ENCODE results near the gene PAX6. TPM values are rescaled to one million over a fixed set of nuclear protein-coding genes. Genes with fewer than 3 reads are reported as not detected.
A peak's percentile ranks its signal among the peaks of the same experiment; 100 is the strongest.

Gene PAX6
- total RNA-seq, 2 experiments from 2014 or later = not detected

DNA sequence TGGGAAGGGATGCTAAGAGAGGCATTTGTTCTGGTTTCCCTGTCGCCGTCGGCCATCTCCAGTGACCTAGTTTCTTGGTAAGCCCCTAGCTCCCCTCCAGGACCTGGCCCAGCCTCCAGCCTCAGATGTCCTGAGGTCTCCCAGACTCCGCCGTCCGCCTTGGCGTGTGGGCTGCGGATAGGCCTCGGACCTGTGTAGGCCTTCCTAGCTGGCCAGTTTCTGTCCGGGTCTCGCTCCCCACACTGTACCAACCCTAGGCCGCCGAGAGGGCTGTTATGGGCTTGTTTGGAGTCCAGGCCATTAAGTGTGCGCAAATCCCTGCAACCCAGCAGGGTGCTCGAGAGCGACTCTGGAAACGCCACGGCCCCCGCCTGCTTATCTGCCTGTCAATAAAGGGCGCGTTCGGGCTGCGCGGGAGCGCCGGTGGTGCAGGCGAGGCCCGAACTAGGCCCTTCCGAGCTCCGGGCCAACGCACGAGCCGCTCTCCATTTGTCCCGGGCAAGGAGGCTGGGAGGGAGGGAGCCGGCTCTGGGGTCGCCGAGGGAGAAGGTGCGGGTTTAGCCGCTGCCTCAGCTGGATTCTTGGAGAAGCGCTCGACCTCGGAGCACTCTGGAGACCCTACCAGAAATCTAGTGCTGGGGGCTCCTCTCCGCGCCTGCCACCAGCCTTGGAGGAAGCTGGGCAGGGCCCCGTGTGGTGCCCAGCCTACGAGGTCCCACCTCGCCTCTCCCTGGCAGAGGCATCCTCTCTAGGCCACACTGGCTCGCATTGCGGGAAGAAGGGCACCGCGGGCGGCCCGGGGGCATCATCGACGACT lies 8.7 kb upstream of the PAX6 start:
- ATAC-seq (no peak), DNase-seq (no peak)
- no peak overlapping the region for H3K4me3 Mint-ChIP-seq
- CTCF ChIA-PET = no interaction called here
- H3K9me3 Mint-ChIP-seq (ENCODE audit: low read depth) = peaks cover 2% of the 10 kb centered on the region
- no peak overlapping the region for H3K27ac Mint-ChIP-seq
- peaks cover 91% of the 10 kb centered on the region for H3K27me3 Mint-ChIP-seq
- H3K36me3 Mint-ChIP-seq = peaks cover 3% of the 10 kb centered on the region
- peaks cover 12% of the 10 kb centered on the region for H3K4me1 Mint-ChIP-seq

DNA sequence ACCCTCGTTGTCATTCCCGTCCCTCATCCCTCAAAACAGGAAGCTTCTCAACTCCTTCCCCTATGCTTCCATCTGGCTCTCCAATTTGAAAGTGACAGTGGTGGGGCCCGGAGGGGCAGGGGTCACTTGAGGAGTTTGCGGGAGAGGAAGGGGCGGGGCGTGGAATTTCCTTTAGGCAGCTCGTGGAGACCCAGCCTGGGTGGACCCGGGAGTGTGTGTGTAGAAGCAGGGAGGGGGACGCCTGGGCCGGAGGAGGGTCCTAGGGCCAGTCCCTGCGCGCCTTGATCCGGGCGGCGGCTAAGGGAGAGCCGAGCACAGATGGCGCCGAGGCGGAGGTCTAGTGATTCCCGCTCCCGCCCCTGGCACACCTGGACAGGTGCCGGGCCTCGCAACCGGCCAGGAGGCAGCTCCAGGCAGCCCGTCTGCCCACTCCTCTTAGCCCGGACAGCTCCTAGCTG lies 7.8 kb upstream of the PAX6 start:
- H3K27me3 Mint-ChIP-seq = peaks cover 89% of the 10 kb centered on the region
- peaks cover 12% of the 10 kb centered on the region for H3K4me1 Mint-ChIP-seq
- H3K4me3 Mint-ChIP-seq = no peak overlapping the region
- peaks cover 2% of the 10 kb centered on the region for H3K9me3 Mint-ChIP-seq (ENCODE audit: low read depth)
- ATAC-seq (no peak), DNase-seq (no peak)
- CTCF ChIA-PET = no interaction called here
- no peak overlapping the region for H3K27ac Mint-ChIP-seq
- peaks cover 2% of the 10 kb centered on the region for H3K36me3 Mint-ChIP-seq

DNA sequence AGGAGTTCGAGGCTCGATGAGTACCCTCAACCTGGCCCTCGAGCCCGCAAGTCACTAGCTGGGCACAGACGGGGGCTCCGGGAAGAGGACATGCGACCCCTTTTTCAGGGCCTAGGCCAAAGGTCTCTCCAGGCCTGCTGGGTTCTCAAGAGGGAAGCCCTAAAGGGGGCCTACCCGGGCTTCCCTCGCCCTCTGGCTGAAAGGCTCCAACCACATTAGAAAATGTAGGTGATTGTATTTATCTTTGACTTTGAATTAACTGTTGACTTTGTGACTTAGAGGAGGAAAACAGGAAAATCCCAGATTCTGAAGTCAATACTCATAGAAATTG lies 7.3 kb upstream of the PAX6 start:
- peaks cover 2% of the 10 kb centered on the region for H3K9me3 Mint-ChIP-seq (ENCODE audit: low read depth)
- no peak overlapping the region for H3K4me3 Mint-ChIP-seq
- no peak for DNase-seq
- no peak for ATAC-seq
- CTCF ChIA-PET = no interaction called here
- no peak overlapping the region for H3K27ac Mint-ChIP-seq
- H3K36me3 Mint-ChIP-seq = peaks cover 2% of the 10 kb centered on the region
- peaks cover 89% of the 10 kb centered on the region for H3K27me3 Mint-ChIP-seq
- H3K4me1 Mint-ChIP-seq = peaks cover 16% of the 10 kb centered on the region

DNA sequence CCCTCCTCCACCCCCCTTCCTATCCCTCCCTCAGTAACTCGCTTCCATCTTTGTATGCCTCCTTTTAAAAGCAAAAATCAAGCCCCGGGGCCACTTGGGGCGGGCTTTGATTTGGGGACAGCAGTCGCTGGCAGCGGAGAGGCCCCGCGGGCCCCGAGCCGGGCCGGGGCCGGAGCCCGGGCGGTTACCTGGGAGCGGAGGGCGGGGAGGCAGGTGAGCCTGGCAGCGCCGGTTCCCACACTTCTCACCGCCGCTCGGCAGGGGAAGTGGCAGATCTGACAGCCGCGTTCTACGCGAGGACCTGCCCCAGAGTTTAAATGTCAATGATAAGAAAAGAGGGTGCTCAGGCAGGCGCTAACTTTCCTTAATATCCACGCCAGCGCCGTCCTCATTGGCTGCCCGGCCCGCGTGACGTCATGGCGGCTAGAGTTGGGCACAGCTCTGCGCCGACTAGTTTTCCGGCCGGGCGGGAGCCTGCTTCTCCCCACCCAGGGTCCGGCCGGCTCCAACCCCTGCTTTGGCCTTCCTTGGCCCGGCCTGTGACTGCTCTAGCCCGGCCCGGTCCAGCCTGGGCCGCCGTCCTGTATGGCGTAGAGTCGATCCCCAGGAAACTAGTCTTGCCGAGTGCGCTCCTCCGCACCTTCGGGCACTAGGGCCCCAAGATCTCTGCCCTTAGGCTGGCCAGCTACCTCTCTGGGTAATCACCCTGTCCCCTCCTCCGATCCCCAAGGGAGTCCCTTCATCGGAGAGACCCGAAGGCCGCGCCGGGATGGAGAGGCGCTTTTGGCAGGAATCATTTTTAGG lies 6.7 kb upstream of the PAX6 start:
- ATAC-seq (no peak), DNase-seq (no peak)
- Mint-ChIP-seq H3K36me3 (peaks cover 2% of the 10 kb centered on the region), H3K27ac (no peak overlapping the region), H3K4me3 (no peak overlapping the region), H3K9me3 (ENCODE audit: low read depth) (peaks cover 2% of the 10 kb centered on the region), H3K27me3 (peaks cover 87% of the 10 kb centered on the region), H3K4me1 (peaks cover 17% of the 10 kb centered on the region)
- CTCF ChIA-PET = no interaction called here

DNA sequence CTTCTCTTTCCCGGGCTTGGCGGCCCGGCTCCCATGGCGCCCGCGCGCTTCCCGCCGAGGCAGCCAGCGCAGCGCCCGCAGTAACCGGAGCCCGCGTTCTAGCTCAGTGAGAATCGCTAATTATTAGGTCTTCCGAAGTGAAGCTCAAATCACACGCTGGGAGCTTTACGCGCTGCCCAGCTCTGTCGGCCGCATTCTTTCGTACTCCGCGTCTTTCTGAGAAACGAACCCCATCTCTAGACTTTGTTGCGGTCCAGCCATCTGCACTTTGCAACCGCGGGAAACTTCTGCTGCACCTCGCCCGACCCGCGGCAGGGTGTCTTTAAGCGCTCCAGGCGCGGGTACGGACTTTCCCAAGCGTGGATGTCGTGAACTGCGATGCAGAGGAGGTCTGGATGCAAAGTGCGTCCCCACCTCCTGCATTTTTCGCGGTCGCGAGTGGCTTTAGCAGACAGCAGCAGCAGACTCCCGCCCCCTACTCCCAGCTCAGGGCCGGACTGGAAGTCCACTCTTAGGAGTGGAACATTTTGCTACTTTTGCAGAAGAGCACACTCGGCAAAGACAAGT lies 6.0 kb upstream of the PAX6 start:
- Mint-ChIP-seq H3K36me3 (peaks cover under 1% of the 10 kb centered on the region), H3K9me3 (ENCODE audit: low read depth) (peaks cover under 1% of the 10 kb centered on the region), H3K27me3 (peaks cover 86% of the 10 kb centered on the region), H3K27ac (peak overlapping the region; percentile 61), H3K4me1 (peaks cover 22% of the 10 kb centered on the region), H3K4me3 (peak overlapping the region; percentile 28)
- no peak for DNase-seq
- CTCF ChIA-PET = no interaction called here
- ATAC-seq = no peak

DNA sequence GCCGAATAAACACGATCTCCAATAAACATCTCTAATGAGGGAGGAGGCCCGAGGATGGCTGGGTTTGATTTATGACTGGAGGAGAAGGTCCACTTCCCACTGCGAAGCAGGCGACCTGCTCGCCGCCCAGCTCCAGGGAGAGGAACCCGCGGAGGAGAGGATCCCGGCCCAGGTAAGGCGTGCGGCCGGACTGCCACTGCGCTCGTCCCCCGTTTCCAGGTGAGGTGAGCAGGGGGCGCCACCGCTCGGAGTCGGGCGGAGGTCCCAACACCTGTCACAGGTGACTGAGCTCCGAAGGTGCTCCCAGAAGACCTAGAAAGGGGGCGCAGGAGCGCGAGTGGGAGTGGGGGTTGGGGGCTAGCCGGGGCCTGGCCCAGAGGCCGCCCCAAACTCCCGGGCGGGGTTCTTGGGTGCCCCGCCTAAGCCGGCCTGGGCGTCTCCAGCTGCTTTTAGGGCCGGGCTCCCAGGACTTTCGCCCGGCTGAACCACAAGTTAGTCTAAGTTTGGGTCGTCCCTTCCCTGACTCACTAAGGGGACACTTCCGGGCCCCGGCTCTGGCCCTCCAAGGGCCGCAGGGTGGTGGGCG lies 5.4 kb upstream of the PAX6 start:
- H3K27me3 Mint-ChIP-seq = peaks cover 85% of the 10 kb centered on the region
- H3K36me3 Mint-ChIP-seq = no peaks in the 10 kb centered on the region
- DNase-seq = no peak
- ATAC-seq = no peak
- peak overlapping the region; percentile 56 for H3K27ac Mint-ChIP-seq
- H3K9me3 Mint-ChIP-seq (ENCODE audit: low read depth) = no peaks in the 10 kb centered on the region
- H3K4me3 Mint-ChIP-seq = peak overlapping the region; percentile 35
- CTCF ChIA-PET = no interaction called here
- peaks cover 24% of the 10 kb centered on the region for H3K4me1 Mint-ChIP-seq

DNA sequence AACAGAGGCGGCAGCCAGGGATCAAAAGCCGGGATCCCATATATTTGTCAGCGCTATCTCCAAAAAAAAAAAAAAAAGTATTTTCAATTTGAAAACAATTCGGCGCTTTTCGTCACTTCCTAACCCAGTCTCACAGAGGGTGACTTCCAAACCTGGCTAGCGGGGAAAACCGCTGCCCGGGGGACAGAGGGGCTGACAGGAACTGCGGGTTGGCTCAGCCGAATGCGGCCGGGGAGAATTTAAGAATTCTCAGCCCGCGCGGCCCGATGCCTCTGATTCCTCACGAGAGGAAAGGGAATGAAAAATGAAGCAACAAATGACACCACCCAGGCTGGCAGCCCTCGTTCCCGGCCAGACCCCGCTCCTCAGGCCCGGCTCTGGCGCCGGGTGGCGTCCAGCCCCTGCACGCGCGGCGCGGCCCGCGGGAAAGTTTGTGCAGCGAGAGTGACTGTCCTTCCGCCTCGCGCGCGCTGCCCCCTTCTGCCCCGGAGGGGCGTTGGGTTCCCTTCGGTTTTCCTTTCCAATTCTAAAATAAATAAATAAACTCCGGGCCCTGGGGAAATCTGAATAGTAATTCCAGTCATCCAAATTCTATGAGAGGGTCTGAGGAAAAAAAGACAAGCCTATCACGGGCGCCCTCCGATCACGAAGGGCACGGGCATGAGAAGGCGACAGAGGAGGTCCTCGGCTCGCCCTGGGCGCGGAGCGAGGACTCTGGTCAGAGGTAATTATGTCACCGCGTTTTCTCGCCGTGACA lies 4.8 kb upstream of the PAX6 start:
- ATAC-seq (no peak), DNase-seq (no peak)
- no peaks in the 10 kb centered on the region for H3K36me3 Mint-ChIP-seq
- peaks cover 85% of the 10 kb centered on the region for H3K27me3 Mint-ChIP-seq
- H3K4me3 Mint-ChIP-seq = peak overlapping the region; percentile 35
- no peaks in the 10 kb centered on the region for H3K9me3 Mint-ChIP-seq (ENCODE audit: low read depth)
- peaks cover 27% of the 10 kb centered on the region for H3K4me1 Mint-ChIP-seq
- CTCF ChIA-PET = no interaction called here
- H3K27ac Mint-ChIP-seq = peak overlapping the region; percentile 56

DNA sequence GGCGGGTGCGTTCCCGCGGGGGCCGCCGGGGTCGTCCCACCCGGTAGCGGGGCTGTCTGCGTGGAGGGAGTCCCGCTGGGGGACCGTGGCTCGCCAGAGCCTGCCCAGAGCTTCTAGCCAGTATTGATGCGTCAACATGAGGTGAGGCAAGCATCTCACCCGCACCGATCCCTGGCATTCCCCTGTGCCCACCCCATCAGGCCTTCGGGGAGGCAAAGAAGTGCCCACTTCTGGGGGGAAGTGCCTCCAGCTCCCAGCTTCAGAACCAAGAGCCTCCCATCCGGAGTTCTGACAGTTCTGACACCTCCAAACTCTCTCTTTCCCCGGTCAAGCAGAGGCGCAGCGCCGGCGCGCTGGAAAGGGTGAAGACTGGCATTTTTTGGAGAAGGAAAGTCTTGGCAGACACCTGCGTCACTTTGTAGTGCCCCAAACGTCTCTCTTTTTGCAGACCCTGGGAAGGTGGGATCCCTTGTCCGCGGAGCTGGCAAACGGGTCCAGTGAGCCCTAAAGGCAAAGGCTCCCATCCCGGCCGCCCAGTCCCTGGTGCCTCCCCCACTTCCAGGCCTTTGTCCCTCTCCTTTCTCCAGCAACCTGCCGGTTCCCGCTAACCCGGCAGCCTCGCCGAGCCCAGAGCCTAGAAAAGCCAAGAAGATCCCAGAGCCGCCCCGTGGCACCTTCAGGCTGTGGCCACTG lies 3.2 kb upstream of the PAX6 start:
- CTCF ChIA-PET = no interaction called here
- Mint-ChIP-seq H3K4me3 (no peak overlapping the region), H3K9me3 (ENCODE audit: low read depth) (no peaks in the 10 kb centered on the region), H3K27ac (no peak overlapping the region), H3K36me3 (peaks cover 2% of the 10 kb centered on the region), H3K27me3 (peaks cover 80% of the 10 kb centered on the region), H3K4me1 (peaks cover 35% of the 10 kb centered on the region)
- no peak for DNase-seq
- ATAC-seq = no peak

DNA sequence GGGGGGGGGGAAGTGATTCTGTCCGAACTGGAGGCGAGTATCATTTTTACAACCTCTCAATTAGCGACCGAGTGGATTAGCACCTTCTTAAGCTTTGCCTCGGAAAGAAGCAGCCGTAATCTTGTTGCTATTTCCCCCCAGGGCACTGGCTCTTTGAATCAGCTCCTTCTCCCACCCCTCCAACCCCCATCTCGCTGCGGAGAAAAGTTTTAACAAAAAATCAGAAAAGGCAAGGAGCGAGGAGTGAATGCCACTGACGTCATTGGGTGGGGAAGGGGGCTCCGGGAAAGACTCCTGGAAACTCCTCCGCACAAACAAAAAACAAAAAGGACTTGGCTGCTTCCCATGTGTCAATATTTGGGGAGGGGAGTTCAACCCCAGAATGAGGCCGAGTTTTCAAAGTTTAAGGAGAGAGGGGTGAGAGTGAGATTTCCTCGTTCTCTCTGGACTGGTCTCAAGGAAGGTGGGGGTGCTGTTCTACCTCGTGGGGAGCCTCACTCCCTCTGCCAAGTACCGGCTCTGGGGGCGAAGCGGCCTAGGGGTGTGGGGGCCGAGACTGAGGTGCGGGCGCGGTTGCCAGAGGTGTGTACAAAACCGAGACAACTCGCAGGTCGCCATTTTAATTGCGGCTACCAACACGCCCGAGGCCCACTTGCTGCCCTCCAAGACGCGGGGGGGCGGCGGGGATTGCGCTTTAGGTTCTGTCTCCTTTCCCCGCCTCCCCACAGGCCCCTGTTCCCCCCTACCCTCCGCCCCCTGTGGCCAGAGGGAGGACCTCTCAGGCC lies 2.5 kb upstream of the PAX6 start:
- Mint-ChIP-seq H3K4me3 (peak overlapping the region; percentile 13), H3K36me3 (peaks cover 2% of the 10 kb centered on the region), H3K9me3 (ENCODE audit: low read depth) (no peaks in the 10 kb centered on the region), H3K4me1 (peaks cover 39% of the 10 kb centered on the region), H3K27me3 (peaks cover 81% of the 10 kb centered on the region), H3K27ac (no peak overlapping the region)
- DNase-seq (no peak), ATAC-seq (no peak)
- CTCF ChIA-PET = interaction anchor here (1.2 kb wide), 1 partner anchor 134 kb away, joined by 3 read pairs; no protein-coding TSS in a partner anchor

DNA sequence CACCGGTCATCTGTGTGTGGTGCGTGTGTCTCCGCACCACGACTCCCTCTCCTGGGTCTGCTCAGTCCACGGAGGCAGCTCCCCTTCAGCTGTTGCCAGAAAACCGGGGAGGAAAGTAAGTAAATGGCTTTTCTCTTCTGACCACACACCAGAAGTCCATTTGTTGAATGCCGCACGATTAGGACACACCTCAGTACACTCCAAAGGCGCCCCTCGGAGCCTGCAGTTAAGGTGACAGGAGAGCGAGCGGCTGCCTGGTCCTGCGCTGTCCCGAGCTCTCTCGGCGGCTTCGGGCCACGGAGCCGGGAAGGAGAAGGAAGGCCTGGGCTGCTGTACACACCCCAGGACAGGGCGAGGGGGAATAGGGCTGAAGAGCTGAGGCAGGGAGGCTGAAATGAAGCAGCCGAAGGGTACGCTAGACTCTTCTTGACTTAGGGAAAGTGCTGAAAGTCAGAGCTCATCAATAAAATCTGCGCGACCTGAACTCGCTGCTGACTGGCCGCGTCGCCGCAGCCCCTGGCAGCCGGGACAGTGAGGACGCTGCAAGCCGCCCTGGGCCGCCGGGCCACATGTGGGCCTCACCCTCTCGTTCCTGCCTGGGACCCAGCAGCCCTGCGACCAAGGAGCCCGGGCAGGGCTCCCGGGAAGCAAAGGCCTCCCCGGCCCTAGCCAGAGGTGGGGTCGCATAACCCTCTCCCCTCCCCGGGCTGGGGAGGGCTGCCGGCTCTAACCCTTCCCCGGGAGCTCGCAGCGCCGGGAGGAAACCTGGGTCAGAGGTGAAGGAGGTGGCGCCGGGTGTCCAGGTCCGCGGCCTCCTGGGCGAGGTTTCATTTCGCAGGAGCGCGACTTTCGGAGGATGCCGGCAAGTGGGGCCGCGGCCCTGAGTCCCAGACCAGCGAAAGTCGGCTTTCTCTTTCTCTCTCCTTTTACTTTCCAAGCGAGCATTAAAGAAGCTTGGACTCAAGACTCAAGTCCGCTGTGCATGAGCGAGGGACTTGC lies 1.6 kb upstream of the PAX6 start:
- ATAC-seq (no peak), DNase-seq (no peak)
- H3K27me3 Mint-ChIP-seq = peaks cover 81% of the 10 kb centered on the region
- CTCF ChIA-PET = interaction anchor here (1.2 kb wide), 1 partner anchor 135 kb away, joined by 3 read pairs; no protein-coding TSS in a partner anchor
- H3K4me3 Mint-ChIP-seq = no peak overlapping the region
- H3K27ac Mint-ChIP-seq = peak overlapping the region; percentile 31
- H3K9me3 Mint-ChIP-seq (ENCODE audit: low read depth) = no peaks in the 10 kb centered on the region
- H3K36me3 Mint-ChIP-seq = peaks cover 2% of the 10 kb centered on the region
- H3K4me1 Mint-ChIP-seq = peaks cover 39% of the 10 kb centered on the region

All from activated CD8-positive, alpha-beta memory T cell treated with anti-CD3 and anti-CD28 coated beads, Interleukin-2, amount 10 ng/mL, durations not matched to agents 7 days and 5 days (primary cell).